SK-N-SH (cell line): ENCODE measurements around the gene MMAB. TPM values are rescaled to one million over a fixed set of nuclear protein-coding genes. Genes with fewer than 3 reads are reported as not detected.

Source experiments
- CTCF ChIA-PET: fragments of 300-600, 350-600 bp; formaldehyde crosslinking; extraction: SDS; loops from one replicate; lab custom pipeline; 2021; lab: Yijun Ruan, JAX
- POLR2A ChIA-PET: fragments of 350-600 bp; sonication (Branson Sonifier 250); formaldehyde crosslinking; extraction: SDS; loops from one replicate; lab custom pipeline; 2020; ENCODE audit warnings: antibody characterized with exemption, inconsistent platforms; lab: Yijun Ruan, JAX
- DNase-seq: peaks from one replicate; pipeline ENCODE4 v3.0.0; 2012
- H2AFZ ChIP-seq: fragments of 200-600 bp; sonication (generic); 2 replicates; pipeline ENCODE4 v1.8.1; 2016; ENCODE audit warnings: antibody characterized with exemption, mild to moderate bottlenecking, low read depth
- H3F3A ChIP-seq: fragments of 200-600 bp; sonication (generic); replicated peaks from 2 replicates; pipeline ENCODE3; 2016; ENCODE audit warnings: antibody characterized with exemption, mild to moderate bottlenecking; ENCODE audit not compliant: insufficient read depth
- H3K27ac ChIP-seq, 2 experiments: fragments of 200-500 bp in 1 of 2; fragments of 200-600 bp in 1 of 2; sonication (Bioruptor generic) in 1 of 2; sonication (generic), shearing (Covaris generic) in 1 of 2; 2 replicates each; pipeline versions ENCODE4 v1.5.1 to v1.6.1; 2014 to 2016; ENCODE audit warnings: low read depth in 2 of 2, inconsistent platforms in 1 of 2, low read length in 1 of 2, mild to moderate bottlenecking in 1 of 2, mixed read lengths in 1 of 2
- H3K27me3 ChIP-seq: fragments of 200-600 bp; sonication (generic), shearing (Covaris generic); 2 replicates; pipeline ENCODE4 v1.6.1; 2016; ENCODE audit warnings: mixed run types; ENCODE audit not compliant: insufficient read depth
- H3K36me3 ChIP-seq, 2 experiments: fragments of 200-500 bp in 1 of 2; fragments of 200-600 bp in 1 of 2; sonication (Bioruptor generic) in 1 of 2; sonication (generic) in 1 of 2; replicated peaks in 1 of 2; 2 replicates each; pipeline versions ENCODE3 to v1.5.1; 2014 to 2016; ENCODE audit warnings: low read length in 1 of 2, mild to moderate bottlenecking in 1 of 2; ENCODE audit not compliant: insufficient read depth in 2 of 2, control insufficient read depth in 1 of 2
- H3K4me1 ChIP-seq, 2 experiments: fragments of 200-500 bp in 1 of 2; fragments of 200-600 bp in 1 of 2; sonication (Bioruptor generic) in 1 of 2; sonication (generic), shearing (Covaris generic) in 1 of 2; 2 replicates each; pipeline versions ENCODE4 v1.5.1 to v1.6.1; 2014 to 2016; ENCODE audit warnings: low read depth in 1 of 2, low read length in 1 of 2, mixed run types in 1 of 2; ENCODE audit not compliant: insufficient read depth in 2 of 2, control insufficient read depth in 1 of 2
- H3K4me2 ChIP-seq: fragments of 200-600 bp; sonication (generic), shearing (Covaris generic); 2 replicates; pipeline ENCODE4 v1.6.1; 2017; ENCODE audit warnings: mixed run types
- H3K4me3 ChIP-seq, 2 experiments: fragments of 200-500 bp in 1 of 2; fragments of 200-600 bp in 1 of 2; sonication (Bioruptor generic) in 1 of 2; sonication (generic), shearing (Covaris generic) in 1 of 2; 2 replicates each; pipeline versions ENCODE4 v1.5.1 to v1.8.1; 2014 to 2016; ENCODE audit warnings: low read depth in 2 of 2, inconsistent platforms in 1 of 2, low read length in 1 of 2, mild to moderate bottlenecking in 1 of 2, mixed read lengths in 1 of 2, moderate library complexity in 1 of 2
- H3K79me2 ChIP-seq: fragments of 200-600 bp; sonication (generic); 2 replicates; pipeline ENCODE4 v1.8.1; 2017; ENCODE audit warnings: mild to moderate bottlenecking; ENCODE audit not compliant: insufficient read depth
- H3K9ac ChIP-seq: fragments of 200-600 bp; sonication (generic); 2 replicates; pipeline ENCODE4 v1.6.1; 2017; ENCODE audit warnings: mixed run types
- H3K9me2 ChIP-seq: fragments of 200-600 bp; sonication (generic); 2 replicates; pipeline ENCODE4 v1.6.1; 2017; ENCODE audit warnings: mixed run types
- H3K9me3 ChIP-seq: fragments of 200-600 bp; sonication (generic); 2 replicates; pipeline ENCODE4 v1.6.1; 2017; ENCODE audit warnings: mixed run types, mild to moderate bottlenecking, moderate library complexity
- H4K20me1 ChIP-seq: fragments of 200-600 bp; sonication (generic); 2 replicates; pipeline ENCODE4 v1.6.1; 2017; ENCODE audit warnings: mild to moderate bottlenecking, mixed run types; ENCODE audit not compliant: insufficient read depth
- ELF1 ChIP-seq: IDR thresholded peaks from 2 replicates; pipeline ENCODE4 v1.4.0; 2012
- EP300 ChIP-seq, 2 experiments: IDR thresholded peaks; 2 replicates each; pipeline versions ENCODE4 v1.4.0 to v1.6.1; 2012; ENCODE audit warnings: borderline replicate concordance in 1 of 2, low read depth in 1 of 2, low read length in 1 of 2
- EZH2phosphoT487 ChIP-seq: fragments of 200-600 bp; sonication (generic); IDR thresholded peaks from 2 replicates; pipeline ENCODE4 v1.6.1; 2017; ENCODE audit warnings: low read depth, mixed run types, mild to moderate bottlenecking, antibody characterized with exemption, moderate library complexity, borderline replicate concordance
- FOXJ3 ChIP-seq: sonication (generic); formaldehyde crosslinking; IDR thresholded peaks from 2 replicates; pipeline ENCODE4 v1.5.1; 2020; ENCODE audit warnings: mild to moderate bottlenecking, missing genetic modification reagents
- IRF3 ChIP-seq: fragments of 150-350 bp; IDR thresholded peaks from 2 replicates; pipeline ENCODE4 v1.6.1; 2016; ENCODE audit warnings: mild to moderate bottlenecking, low read depth, low read length
- NRF1 ChIP-seq: IDR thresholded peaks from 2 replicates; pipeline ENCODE4 v1.6.1; 2012; ENCODE audit warnings: low read depth, mild to moderate bottlenecking, low read length
- POLR2AphosphoS5 ChIP-seq: IDR thresholded peaks from 2 replicates; pipeline ENCODE4 v1.6.1; 2012; ENCODE audit warnings: low read depth, low read length
- SIN3A ChIP-seq: IDR thresholded peaks from 2 replicates; pipeline ENCODE4 v1.6.1; 2012; ENCODE audit warnings: low read depth, mild to moderate bottlenecking, low read length, moderate library complexity, borderline replicate concordance
- SMC3 ChIP-seq: IDR thresholded peaks from 2 replicates; pipeline ENCODE4 v1.6.1; 2012; ENCODE audit warnings: low read depth, low read length, improper control_type of control experiment
- TCF12 ChIP-seq: IDR thresholded peaks from 2 replicates; pipeline ENCODE4 v1.4.0; 2012
- YY1 ChIP-seq: IDR thresholded peaks from 2 replicates; pipeline ENCODE4 v1.4.0; 2012; ENCODE audit warnings: low read depth, mild to moderate bottlenecking
- ZBTB33 ChIP-seq: IDR thresholded peaks from 2 replicates; pipeline ENCODE4 v1.4.0; 2012; ENCODE audit warnings: low read depth, borderline replicate concordance
- WGBS: methylation state at CpG from one replicate; pipeline ENCODE4 v1.1.6; 2017; ENCODE audit warnings: low lambda C conversion rate; 5-methylcytosine and 5-hydroxymethylcytosine counted together
- polyA plus RNA-seq, 3 experiments: library from polyadenylated mRNA; depleted of rRNA; stranded (reverse); fragments of >200 nt; gene quantifications; 2 replicates each; pipeline ENCODE4 v1.2.3, GENCODE V29; 2012
- TF ChIP-seq, protein P1 (sequence below): fragments of 150-350 bp; IDR thresholded peaks from 2 replicates; pipeline ENCODE4 v1.6.1; 2017; ENCODE audit warnings: antibody characterized with exemption, low read length, low read depth, borderline replicate concordance
- TF ChIP-seq, protein P2 (sequence below): IDR thresholded peaks from 2 replicates; pipeline ENCODE4 v1.4.0; 2012; ENCODE audit warnings: low read depth

Gene MMAB
- polyA plus RNA-seq, 1 of the 3 experiments (the other 2 are of a cell fraction) = 15.9 TPM

DNA sequence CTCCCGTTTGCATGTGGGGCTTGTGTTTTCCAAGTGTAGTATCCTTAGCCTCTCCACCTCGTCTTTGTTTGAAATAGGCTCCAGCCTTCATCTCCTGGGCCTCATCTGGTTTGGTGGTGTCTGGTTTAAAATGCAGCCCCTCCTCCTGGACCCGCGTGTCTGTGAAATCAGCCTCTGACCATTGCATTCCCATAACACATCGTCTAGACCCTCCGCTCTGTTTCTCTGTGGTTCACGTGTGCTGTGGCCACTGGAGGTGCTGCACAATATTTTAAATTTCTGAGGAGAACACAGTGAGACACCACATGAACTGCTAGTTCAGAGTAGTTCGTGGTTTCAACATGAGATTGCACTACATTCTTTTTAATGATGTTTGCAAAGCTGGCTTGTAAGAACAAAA, 60.3 kb downstream of the MMAB start:
- TF ChIP-seq IRF3 (no peak), FOXJ3 (CRISPR knock-in tag) (no peak), SMC3 (no peak)
- TF ChIP-seq, protein P1, sequence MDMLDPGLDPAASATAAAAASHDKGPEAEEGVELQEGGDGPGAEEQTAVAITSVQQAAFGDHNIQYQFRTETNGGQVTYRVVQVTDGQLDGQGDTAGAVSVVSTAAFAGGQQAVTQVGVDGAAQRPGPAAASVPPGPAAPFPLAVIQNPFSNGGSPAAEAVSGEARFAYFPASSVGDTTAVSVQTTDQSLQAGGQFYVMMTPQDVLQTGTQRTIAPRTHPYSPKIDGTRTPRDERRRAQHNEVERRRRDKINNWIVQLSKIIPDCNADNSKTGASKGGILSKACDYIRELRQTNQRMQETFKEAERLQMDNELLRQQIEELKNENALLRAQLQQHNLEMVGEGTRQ = no peak
- Histone ChIP-seq H3K4me2 (no peak overlapping the region), H3K27ac (no peak overlapping the region), H3K79me2 (no peaks in the 10 kb centered on the region), H4K20me1 (no peaks in the 10 kb centered on the region), H2AFZ (no peak overlapping the region), H3K9ac (no peak overlapping the region), H3K9me2 (no peaks in the 10 kb centered on the region), H3K4me3 (no peak overlapping the region), H3K4me1 (no peaks in the 10 kb centered on the region; a peak in 1 of 4 replicates), H3K36me3 (peaks cover 23 to 79% of the 10 kb centered on the region in 2 experiments), H3K9me3 (no peaks in the 10 kb centered on the region), H3F3A (no peaks in the 10 kb centered on the region), H3K27me3 (no peaks in the 10 kb centered on the region)
- CTCF ChIA-PET = interaction anchor here (1.0 to 1.5 kb wide), 4 partner anchors 58 to 332 kb away, joined by 3 to 4 read pairs (median 3); no protein-coding TSS in a partner anchor
- 78% methylated on average over 8 of the region's 8 CpGs for WGBS
- no peak for DNase-seq
- POLR2A ChIA-PET = no interaction called here

- CTCF ChIA-PET = interaction anchor here (1.0 to 1.5 kb wide), 4 partner anchors 58 to 333 kb away, joined by 3 to 4 read pairs (median 3); no protein-coding TSS in a partner anchor
- Histone ChIP-seq H3K79me2 (no peaks in the 10 kb centered on the region), H3K9me2 (no peaks in the 10 kb centered on the region), H3K27me3 (no peaks in the 10 kb centered on the region), H3F3A (no peaks in the 10 kb centered on the region), H3K36me3 (peaks cover 26 to 79% of the 10 kb centered on the region in 2 experiments), H2AFZ (no peak overlapping the region), H3K4me1 (no peaks in the 10 kb centered on the region; a peak in 1 of 4 replicates), H3K27ac (no peak overlapping the region), H3K4me2 (no peak overlapping the region), H3K9ac (no peak overlapping the region), H3K4me3 (no peak overlapping the region), H3K9me3 (no peaks in the 10 kb centered on the region), H4K20me1 (no peaks in the 10 kb centered on the region)
- 88% methylated on average over 1 of the region's 1 CpG for WGBS
- DNase-seq = no peak
- no peak for TF ChIP-seq YY1
- TF ChIP-seq NRF1 = no peak
- POLR2A ChIA-PET = no interaction called here
Observed at GRCh38 chr12:109512608-109513007, 60.7 kb downstream of the MMAB start.

- Histone ChIP-seq H3K79me2 (no peaks in the 10 kb centered on the region), H3F3A (no peaks in the 10 kb centered on the region), H3K4me3 (no peak overlapping the region), H3K9me3 (no peaks in the 10 kb centered on the region), H4K20me1 (no peaks in the 10 kb centered on the region), H3K4me2 (no peak overlapping the region), H3K27ac (no peak overlapping the region), H3K36me3 (peaks cover 29 to 81% of the 10 kb centered on the region in 2 experiments), H3K9ac (no peak overlapping the region), H3K27me3 (no peaks in the 10 kb centered on the region), H2AFZ (no peak overlapping the region), H3K4me1 (no peaks in the 10 kb centered on the region; a peak in 1 of 4 replicates), H3K9me2 (no peaks in the 10 kb centered on the region)
- ChIA-PET POLR2A (no interaction called here), CTCF (interaction anchor here (0.8 to 2.4 kb wide), 7 partner anchors 9 to 335 kb away, joined by 3 to 12 read pairs (median 4); partner anchors contain the start of gene MVK)
- DNase-seq = no peak
- 88% methylated on average over 14 of the region's 15 CpGs for WGBS
- TF ChIP-seq EP300 (IDR thresholded peaks at IDR 0.05; ENCODE audit: borderline replicate concordance in 1 of 2, low read depth in 1 of 2, low read length in 1 of 2) (no peak), POLR2AphosphoS5 (no peak), ZBTB33 (no peak), SIN3A (no peak), ELF1 (no peak), EZH2phosphoT487 (no peak), IRF3 (no peak), TCF12 (no peak), FOXJ3 (CRISPR knock-in tag) (no peak), NRF1 (no peak)
- TF ChIP-seq, protein P1 = no peak
- TF ChIP-seq, protein P2, sequence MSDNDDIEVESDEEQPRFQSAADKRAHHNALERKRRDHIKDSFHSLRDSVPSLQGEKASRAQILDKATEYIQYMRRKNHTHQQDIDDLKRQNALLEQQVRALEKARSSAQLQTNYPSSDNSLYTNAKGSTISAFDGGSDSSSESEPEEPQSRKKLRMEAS = no peak
Observed at GRCh38 chr12:109510196-109510595, 63.1 kb downstream of the MMAB start.
